ENCODE results near the gene FGA.
"Not testable (repeated sequence)": the region's sequence is repeated elsewhere in the genome, so short reads cannot be mapped to it uniquely, and the experiment has no call there.

FGA gene

GRCh38 chr4:154606728-154607723 is 16.5 kb upstream of the FGA start:
- no peak for DNase-seq (ENCODE audit: low read depth in 2 of 2)

GRCh38 chr4:154604696-154605200 is 14.2 kb upstream of the FGA start:
- DNase-seq (ENCODE audit: low read depth in 2 of 2): no peak

GRCh38 chr4:154603033-154603943 is 12.7 kb upstream of the FGA start:
- DNase-seq (ENCODE audit: low read depth in 2 of 2): no peak

- DNase-seq (ENCODE audit: low read depth in 2 of 2): no peak
These were observed 12.0 kb upstream of the FGA start for GRCh38 chr4:154602404-154603020.

- DNase-seq (ENCODE audit: low read depth in 2 of 2): no peak
These were observed 7.5 kb upstream of the FGA start for GRCh38 chr4:154597798-154598774.

GRCh38 chr4:154597281-154597680 is 6.7 kb upstream of the FGA start:
- DNase-seq (ENCODE audit: low read depth in 2 of 2): not testable (repeated sequence)

GRCh38 chr4:154595807-154596206 is 5.3 kb upstream of the FGA start:
- no peak for DNase-seq (ENCODE audit: low read depth in 2 of 2)

GRCh38 chr4:154594343-154594742 is 3.8 kb upstream of the FGA start:
- DNase-seq (ENCODE audit: low read depth in 2 of 2): not testable (repeated sequence)

GRCh38 chr4:154593868-154594267 is 3.3 kb upstream of the FGA start:
- no peak for DNase-seq (ENCODE audit: low read depth in 2 of 2)

- no peak for DNase-seq (ENCODE audit: low read depth in 2 of 2)
These were observed 1.3 kb upstream of the FGA start for GRCh38 chr4:154591890-154592289.

GRCh38 chr4:154589296-154590197 is 995 bp downstream of the FGA start:
- no peak for DNase-seq (ENCODE audit: low read depth in 2 of 2)

- DNase-seq (ENCODE audit: low read depth in 2 of 2): no peak
These were observed 2.3 kb downstream of the FGA start for GRCh38 chr4:154588198-154588597.

- no peak for DNase-seq (ENCODE audit: low read depth in 2 of 2)
These were observed 4.1 kb downstream of the FGA start for GRCh38 chr4:154586296-154587033.

GRCh38 chr4:154585369-154586018 is 5.0 kb downstream of the FGA start:
- DNase-seq (ENCODE audit: low read depth in 2 of 2): no peak

GRCh38 chr4:154584259-154584658 is 6.3 kb downstream of the FGA start:
- no peak for DNase-seq (ENCODE audit: low read depth in 2 of 2)

GRCh38 chr4:154583677-154584076 is 6.9 kb downstream of the FGA start:
- no peak for DNase-seq (ENCODE audit: low read depth in 2 of 2)

- DNase-seq (ENCODE audit: low read depth in 2 of 2): no peak
These were observed 7.3 kb downstream of the FGA start for GRCh38 chr4:154583230-154583629.

- no peak for DNase-seq (ENCODE audit: low read depth in 2 of 2)
These were observed 7.8 kb downstream of the FGA start for GRCh38 chr4:154582723-154583122.

Measured in fibroblast of skin of left quadriceps (primary cell).